ENCODE measurements around the gene RIBC2.

DNA sequence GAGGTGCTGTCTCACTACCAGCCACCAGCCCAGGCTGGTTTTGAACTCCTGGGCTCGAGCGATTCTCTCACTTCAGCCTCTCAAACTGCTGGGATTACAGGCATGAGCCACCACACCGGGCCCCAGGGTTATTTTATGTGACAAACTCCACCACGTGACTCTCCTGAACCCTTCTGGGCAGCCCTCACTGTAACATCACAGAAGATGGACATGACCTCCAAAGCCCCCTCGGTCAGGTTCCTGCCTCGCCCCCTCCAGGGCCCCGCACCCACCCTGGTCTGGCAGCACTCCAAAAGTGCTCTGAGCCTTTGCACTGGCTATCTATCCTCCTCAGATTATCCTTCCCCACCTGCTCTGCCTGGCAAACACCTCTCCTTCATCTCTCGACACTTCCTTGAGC is 43.3 kb downstream of the RIBC2 start:
- TF ChIP-seq, protein P1, sequence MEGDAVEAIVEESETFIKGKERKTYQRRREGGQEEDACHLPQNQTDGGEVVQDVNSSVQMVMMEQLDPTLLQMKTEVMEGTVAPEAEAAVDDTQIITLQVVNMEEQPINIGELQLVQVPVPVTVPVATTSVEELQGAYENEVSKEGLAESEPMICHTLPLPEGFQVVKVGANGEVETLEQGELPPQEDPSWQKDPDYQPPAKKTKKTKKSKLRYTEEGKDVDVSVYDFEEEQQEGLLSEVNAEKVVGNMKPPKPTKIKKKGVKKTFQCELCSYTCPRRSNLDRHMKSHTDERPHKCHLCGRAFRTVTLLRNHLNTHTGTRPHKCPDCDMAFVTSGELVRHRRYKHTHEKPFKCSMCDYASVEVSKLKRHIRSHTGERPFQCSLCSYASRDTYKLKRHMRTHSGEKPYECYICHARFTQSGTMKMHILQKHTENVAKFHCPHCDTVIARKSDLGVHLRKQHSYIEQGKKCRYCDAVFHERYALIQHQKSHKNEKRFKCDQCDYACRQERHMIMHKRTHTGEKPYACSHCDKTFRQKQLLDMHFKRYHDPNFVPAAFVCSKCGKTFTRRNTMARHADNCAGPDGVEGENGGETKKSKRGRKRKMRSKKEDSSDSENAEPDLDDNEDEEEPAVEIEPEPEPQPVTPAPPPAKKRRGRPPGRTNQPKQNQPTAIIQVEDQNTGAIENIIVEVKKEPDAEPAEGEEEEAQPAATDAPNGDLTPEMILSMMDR (IDR thresholded peaks at IDR 0.05) = no peak
- TF ChIP-seq POLR2A (IDR thresholded peaks at IDR 0.05) = no peak
